ENCODE measurements around the gene TANC1.

DNA sequence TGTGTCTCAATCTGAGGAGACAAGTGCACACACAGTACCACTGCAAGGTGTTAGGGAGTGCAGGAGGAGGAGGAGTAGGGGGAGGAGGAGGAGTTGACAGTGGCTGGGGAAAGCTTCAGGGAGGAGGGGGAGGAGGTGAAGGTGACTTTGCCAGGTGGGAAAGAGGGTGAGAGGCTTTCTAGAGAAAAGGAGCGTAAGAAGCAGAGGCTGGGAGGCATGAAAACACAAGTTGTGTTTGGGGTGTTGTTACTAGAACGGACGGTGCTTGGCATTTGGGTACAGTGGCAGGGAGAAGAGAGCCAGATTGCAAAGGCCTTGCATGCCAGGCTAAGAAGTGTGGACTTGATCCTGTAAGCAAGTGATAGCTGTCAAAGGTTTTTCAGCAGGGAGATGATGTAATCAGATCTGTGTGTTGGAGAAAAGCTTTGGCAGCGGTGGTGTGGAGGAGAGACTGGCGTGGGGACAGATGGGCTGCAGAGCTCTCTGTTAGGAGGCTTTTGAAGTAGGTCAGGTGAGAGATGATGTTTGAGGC is 16.2 kb downstream of the TANC1 start:
- TF ChIP-seq, protein P1, sequence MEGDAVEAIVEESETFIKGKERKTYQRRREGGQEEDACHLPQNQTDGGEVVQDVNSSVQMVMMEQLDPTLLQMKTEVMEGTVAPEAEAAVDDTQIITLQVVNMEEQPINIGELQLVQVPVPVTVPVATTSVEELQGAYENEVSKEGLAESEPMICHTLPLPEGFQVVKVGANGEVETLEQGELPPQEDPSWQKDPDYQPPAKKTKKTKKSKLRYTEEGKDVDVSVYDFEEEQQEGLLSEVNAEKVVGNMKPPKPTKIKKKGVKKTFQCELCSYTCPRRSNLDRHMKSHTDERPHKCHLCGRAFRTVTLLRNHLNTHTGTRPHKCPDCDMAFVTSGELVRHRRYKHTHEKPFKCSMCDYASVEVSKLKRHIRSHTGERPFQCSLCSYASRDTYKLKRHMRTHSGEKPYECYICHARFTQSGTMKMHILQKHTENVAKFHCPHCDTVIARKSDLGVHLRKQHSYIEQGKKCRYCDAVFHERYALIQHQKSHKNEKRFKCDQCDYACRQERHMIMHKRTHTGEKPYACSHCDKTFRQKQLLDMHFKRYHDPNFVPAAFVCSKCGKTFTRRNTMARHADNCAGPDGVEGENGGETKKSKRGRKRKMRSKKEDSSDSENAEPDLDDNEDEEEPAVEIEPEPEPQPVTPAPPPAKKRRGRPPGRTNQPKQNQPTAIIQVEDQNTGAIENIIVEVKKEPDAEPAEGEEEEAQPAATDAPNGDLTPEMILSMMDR (IDR thresholded peaks at IDR 0.05): no peak
- no peak for TF ChIP-seq POLR2A (IDR thresholded peaks at IDR 0.05)
